LHCN-M2 (cell line): Measurements from ENCODE around the gene NTN1. TPM values are rescaled to one million over a fixed set of nuclear protein-coding genes. Genes with fewer than 3 reads are reported as not detected.

Source experiments
- DNase-seq: peaks from one replicate; pipeline ENCODE4 v3.0.0-alpha.2; 2012; ENCODE audit warnings: low read depth
- total RNA-seq: library from RNA; depleted of rRNA; stranded (reverse); fragments of >200 nt; gene quantifications from 2 replicates; pipeline ENCODE4 v1.2.3, GENCODE V29; 2014

Gene NTN1
- total RNA-seq, 1 experiment from 2014 or later = 0.17 TPM

GRCh38 chr17:9215465-9215864 lies 194.2 kb downstream of the NTN1 start:
- DNase-seq = no peak

GRCh38 chr17:9217151-9218056 lies 196.1 kb downstream of the NTN1 start:
- no peak for DNase-seq

GRCh38 chr17:9218064-9218635 lies 196.8 kb downstream of the NTN1 start:
- DNase-seq = no peak

GRCh38 chr17:9218911-9219310 lies 197.6 kb downstream of the NTN1 start:
- DNase-seq = no peak

GRCh38 chr17:9219631-9220397 lies 198.5 kb downstream of the NTN1 start:
- no peak for DNase-seq

- no peak for DNase-seq
Observed at GRCh38 chr17:9220398-9221146, 199.3 kb downstream of the NTN1 start.

GRCh38 chr17:9221147-9221921 lies 200.0 kb downstream of the NTN1 start:
- no peak for DNase-seq

GRCh38 chr17:9221922-9222180 lies 200.5 kb downstream of the NTN1 start:
- DNase-seq = no peak

GRCh38 chr17:9223531-9223930 lies 202.2 kb downstream of the NTN1 start:
- no peak for DNase-seq

GRCh38 chr17:9224485-9224884 lies 203.2 kb downstream of the NTN1 start:
- no peak for DNase-seq

GRCh38 chr17:9225305-9226101 lies 204.2 kb downstream of the NTN1 start:
- no peak for DNase-seq

- no peak for DNase-seq
Observed at GRCh38 chr17:9226130-9226793, 205.0 kb downstream of the NTN1 start.

GRCh38 chr17:9226794-9227135 lies 205.5 kb downstream of the NTN1 start:
- no peak for DNase-seq

- DNase-seq = no peak
Observed at GRCh38 chr17:9227819-9228407, 206.6 kb downstream of the NTN1 start.

- DNase-seq = no peak
Observed at GRCh38 chr17:9228408-9229159, 207.3 kb downstream of the NTN1 start.

- DNase-seq = no peak
Observed at GRCh38 chr17:9229160-9229825, 208.0 kb downstream of the NTN1 start.

GRCh38 chr17:9229826-9230201 lies 208.5 kb downstream of the NTN1 start:
- DNase-seq = no peak

- no peak for DNase-seq
Observed at GRCh38 chr17:9230346-9230745, 209.0 kb downstream of the NTN1 start.
